T-helper 1 cell (primary cell): ENCODE measurements around the gene GPR17.
A peak's percentile ranks its signal among the peaks of the same experiment; 100 is the strongest.

ENCODE experiments used
- DNase-seq, 5 donors: peaks; one replicate each; pipeline ENCODE4 v3.0.0-alpha.2; 2012 to 2020

Gene GPR17

DNA sequence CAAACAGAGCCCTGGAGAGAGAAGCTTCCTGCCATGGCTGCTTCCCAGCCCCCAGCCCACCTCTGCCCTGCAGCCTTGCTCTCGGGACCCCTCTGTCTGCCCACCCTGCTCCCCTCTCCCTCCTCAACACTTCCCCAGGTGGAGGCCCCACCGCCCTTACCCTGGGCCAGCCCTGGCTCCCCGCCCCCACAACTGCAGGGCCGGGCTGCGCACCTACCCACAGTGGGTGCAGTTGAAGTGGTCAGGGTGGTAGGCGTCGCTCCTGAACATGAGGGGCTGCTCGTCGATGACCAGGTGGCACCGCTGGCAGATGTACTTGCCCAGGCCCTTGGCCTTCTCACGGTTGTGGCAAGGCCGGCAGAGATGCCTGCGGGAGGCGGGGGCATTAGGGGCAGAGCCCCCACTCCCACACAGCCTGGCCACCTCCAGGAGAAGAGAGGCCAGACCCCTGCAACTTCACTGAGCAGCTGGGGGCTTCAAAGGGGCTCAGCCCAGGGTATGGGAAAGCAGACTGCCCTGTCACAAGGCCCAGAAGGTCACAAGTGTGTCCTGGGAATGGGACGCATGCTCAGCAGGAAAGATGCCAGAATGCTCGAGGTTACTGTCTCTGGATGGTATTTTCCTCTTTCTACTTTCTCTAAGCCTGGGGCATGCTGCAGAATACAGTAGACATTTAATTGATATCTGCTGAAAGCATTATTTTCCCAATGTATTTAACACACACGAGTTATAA is 3.1 kb upstream of the GPR17 start:
- no peak for DNase-seq

DNA sequence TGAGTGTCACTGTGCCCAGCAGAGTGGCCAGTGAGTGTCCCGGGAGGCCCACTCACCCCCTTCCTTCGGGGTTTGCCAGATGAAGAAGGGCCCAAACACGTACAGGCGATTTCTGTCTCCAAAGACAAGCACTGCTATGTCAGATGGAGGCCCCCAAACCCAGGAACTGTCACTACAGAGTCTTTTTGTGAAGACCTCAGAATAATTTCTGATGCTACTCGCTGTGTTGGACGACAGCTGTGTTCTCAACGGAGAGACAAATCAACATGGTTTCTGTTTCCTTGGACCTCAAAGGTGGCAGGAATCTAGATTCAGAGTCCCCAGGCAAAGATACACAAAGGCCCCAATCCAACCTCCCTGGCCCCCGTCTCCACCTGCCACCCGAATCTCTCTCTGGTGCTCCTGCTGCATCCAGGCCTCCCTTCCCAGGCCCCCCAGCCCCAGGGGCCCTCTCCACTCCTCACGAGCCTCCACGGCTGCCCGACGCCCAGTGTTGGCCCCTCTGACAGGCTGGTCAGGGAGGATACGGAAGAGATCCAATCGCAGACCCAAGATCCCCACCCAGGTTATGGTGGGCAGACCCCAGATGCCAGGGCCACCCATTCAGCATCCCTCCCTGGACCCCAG is 2.4 kb upstream of the GPR17 start:
- DNase-seq, result no peak

GRCh38 chr2:127644066-127645025 is 1.6 kb upstream of the GPR17 start:
- DNase-seq, result no peak

DNA sequence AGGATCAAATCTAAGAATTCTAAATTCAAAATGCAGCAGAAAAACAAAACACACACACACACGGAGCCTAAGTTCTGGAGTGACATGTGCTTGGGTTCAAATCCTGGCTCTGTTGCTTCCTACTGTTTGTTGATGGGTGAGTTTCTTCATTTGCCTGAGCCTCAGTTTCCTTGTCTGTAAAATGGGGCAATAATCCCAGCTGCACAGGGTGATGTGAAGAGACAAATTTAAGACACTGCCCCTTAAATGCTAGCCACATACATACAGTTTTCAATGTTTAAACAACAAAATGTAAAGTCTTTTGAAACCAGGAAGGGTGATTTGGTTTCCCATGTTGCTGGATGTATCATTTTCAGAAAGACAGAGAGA is 943 bp upstream of the GPR17 start:
- no peak for DNase-seq

DNA sequence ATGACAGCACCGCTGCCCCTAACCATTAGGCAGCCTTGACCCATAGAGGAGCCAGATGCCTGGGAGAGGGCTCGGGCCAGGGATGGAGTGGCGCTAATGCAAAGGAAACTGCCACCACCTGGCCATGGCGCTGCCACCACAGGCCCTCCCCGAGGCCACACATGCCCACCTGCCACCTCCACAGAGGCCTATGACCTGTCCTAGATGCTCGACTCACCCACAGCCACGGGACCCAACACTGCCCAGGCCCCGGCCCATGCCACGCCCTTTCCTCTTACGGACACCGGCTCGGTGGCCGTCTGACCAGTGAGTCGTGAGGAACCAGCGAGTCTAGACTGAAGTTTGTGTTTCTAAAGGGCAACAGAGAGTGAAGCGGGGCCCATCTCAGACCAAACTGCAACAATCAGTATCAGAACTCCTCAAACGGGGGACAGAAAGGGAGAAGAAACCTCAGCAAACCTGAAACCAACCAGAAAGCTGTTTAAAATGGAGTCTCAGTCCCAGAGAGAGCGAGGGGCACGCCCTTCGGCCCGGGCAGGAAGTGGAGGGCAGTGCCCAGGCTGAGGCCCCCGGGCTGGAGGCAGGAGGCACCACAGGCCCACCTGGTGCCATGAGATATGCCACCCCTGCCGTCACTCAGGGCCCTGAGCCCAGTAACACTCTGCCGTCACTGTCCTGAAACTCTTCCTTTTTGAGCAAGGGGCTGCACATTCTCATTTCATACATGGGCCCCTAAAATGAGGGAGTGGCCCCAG is 711 bp downstream of the GPR17 start:
- DNase-seq, result no peak

DNA sequence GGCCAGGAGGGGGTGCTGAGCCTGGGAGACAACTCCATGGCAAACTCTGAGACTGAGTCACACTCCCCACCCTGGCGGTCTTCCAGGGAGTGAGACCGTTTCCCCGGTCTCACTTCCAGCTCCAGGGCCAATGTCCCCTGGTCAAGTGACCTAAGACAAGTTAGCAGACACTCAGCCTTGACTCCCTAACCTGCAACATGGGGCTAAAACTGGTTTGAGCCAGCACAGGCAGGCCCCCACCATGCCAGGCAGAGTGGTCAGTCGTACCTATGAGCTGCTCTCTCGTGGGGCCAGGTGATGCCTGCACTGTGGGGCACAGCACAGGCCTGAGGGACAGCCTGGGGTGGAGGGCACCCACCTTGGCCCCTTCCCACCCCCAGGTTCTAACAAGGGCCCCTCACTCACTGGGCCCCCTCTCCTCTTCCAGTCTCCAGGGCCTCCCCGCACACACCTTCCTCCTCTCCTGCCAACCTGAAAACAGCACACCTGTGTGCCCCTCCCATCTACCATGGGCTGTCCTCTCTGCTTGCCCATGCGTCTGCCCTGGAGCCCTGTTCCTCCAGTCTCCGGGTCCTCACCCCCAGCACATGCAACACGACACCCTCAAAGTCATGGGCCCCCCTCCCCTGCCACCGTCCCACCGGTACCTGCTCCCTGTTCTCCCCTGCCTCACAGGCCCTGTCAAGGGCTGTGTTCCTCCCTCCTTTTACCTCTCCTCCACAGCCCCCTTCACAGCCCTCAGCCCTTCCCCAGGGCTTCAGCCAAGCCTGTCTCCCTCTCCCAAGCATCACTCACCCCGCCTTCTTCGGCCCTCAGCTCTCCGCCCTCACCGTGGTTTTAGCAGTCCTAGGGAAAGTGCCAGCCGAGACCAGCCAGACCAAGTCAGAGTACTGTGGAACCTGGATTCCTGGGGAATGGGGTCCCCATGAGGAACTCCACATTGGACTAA is 1.6 kb downstream of the GPR17 start:
- DNase-seq, result no peak

DNA sequence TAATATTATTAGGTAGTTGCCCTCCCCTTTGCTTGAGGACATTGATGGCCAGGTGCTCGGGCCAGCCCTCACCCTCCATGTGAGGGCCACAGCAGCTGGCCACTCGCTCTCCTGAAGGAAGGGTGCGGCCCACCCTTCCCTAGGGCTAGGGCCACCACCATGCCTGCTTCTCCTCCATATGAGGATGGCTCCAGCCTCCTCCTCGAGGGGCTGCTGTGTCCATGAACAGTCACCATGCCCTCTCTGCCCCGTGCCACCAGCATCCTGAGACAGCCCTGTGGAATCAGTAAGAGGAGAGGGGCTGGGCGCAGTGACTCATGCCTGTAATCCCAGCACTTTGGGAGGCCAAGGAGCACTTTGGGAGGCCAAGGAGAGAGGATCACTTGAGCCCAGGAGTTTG is 2.4 kb downstream of the GPR17 start:
- DNase-seq, result no peak

DNA sequence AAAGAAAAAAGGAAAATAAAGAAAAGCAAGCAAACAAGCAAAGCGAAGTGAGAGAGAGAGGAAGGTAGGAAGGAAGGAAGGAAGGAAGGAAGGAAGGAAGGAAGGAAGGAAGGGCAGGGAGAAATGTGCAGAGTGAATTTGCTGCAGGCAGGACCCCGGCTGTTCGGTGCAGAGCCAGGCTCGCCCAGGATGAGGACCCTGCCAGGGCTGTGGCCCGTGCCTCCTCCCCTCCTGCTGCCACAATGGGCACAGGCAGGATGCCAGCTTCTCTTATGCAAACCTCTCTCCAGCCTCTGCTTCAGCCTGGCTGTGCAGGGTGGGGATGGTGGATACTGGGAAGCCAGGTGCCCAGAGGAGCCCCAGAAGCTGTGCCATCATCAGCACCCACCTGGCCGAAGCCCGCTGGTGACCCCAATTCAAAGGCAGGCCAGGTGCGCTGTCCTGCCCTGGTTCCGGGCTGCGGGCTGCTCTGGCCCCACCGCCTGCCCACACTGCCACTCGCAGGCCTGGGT is 3.2 kb downstream of the GPR17 start:
- DNase-seq, result no peak

DNA sequence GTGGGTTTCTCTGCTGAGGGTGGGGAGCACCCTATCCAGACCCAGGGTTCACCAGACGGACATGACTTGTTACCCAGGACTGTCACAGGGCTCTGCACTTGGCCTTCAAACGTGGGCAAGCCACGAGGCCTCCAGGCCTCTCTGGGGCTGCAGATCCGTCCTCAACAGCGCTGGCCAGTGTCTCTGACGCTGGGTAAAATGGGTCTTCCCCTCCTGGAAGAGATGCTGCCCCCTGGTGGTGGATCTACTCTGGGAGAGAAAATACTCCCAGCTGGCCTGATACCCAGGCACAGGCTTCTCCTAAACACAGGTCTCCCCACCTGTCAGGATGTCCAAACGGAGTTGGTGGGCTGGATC is 3.7 kb downstream of the GPR17 start:
- DNase-seq, result peak; percentile 51 to 86 (median 71)

GRCh38 chr2:127650041-127650784 is 4.3 kb downstream of the GPR17 start:
- no peak for DNase-seq

DNA sequence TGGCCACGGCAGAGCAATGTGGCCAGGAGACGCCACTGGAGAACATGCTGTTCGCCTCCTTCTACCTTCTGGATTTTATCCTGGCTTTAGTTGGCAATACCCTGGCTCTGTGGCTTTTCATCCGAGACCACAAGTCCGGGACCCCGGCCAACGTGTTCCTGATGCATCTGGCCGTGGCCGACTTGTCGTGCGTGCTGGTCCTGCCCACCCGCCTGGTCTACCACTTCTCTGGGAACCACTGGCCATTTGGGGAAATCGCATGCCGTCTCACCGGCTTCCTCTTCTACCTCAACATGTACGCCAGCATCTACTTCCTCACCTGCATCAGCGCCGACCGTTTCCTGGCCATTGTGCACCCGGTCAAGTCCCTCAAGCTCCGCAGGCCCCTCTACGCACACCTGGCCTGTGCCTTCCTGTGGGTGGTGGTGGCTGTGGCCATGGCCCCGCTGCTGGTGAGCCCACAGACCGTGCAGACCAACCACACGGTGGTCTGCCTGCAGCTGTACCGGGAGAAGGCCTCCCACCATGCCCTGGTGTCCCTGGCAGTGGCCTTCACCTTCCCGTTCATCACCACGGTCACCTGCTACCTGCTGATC is 4.9 kb downstream of the GPR17 start:
- DNase-seq, result no peak

DNA sequence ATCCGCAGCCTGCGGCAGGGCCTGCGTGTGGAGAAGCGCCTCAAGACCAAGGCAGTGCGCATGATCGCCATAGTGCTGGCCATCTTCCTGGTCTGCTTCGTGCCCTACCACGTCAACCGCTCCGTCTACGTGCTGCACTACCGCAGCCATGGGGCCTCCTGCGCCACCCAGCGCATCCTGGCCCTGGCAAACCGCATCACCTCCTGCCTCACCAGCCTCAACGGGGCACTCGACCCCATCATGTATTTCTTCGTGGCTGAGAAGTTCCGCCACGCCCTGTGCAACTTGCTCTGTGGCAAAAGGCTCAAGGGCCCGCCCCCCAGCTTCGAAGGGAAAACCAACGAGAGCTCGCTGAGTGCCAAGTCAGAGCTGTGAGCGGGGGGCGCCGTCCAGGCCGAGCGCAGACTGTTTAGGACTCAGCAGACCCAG is 5.4 kb downstream of the GPR17 start:
- no peak for DNase-seq

DNA sequence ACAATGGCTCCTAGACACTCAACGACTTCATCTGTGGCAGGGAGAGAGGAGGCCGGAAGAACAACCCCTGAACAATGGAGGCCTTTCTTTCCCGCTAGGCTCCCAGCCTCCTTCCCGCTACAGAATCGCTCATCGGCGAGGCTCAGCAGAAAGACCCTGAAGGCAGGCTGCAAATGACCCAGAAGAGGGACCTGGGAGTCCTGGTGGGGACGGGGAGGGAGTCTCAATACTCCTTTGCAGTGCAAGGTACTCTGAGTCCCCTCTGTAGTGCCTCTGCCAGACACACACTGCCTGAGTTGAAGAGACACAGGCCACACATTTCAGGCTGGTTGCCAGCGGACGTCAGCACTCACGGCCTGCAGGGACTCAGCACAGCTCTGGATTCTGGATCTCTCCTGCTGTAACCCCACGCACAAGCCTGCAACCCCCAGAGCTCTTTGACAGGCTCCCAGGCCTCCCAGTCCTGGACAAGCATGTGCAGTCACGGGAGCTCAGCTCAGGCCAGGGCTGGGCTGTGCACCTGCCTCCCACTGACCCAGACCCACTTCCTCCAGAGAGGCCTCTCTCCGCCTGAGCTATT is 6.1 kb downstream of the GPR17 start:
- no peak for DNase-seq

DNA sequence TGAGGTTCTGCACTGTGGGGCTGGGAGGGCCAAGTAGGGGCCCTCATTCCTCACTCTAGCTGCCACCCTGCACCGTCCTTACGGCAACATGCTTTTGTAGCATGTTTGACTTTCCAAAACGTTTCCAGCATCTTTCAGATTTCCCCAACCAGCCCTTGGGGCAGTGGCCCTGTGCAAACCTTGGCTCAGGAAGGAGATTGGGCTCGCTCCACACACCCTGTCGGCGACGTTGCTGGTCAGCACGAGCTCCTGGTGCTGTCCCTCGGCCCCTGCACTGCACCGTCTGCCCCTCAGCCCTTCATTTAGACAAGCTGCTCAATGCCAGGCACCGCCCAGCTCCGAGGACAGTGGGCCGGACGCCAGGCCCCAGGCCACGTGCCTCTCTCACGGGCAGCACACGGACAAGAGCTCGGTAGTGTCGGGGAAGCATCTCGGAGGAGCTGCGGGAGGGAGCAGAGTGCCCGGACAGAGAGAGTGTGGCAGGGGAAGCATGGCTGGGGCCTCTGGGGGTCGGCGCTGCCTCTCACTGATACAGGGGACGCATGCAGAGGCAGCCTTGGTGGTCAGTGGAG is 6.9 kb downstream of the GPR17 start:
- DNase-seq, result no peak

- no peak for DNase-seq
Observed at GRCh38 chr2:127653421-127654083, 7.6 kb downstream of the GPR17 start.

DNA sequence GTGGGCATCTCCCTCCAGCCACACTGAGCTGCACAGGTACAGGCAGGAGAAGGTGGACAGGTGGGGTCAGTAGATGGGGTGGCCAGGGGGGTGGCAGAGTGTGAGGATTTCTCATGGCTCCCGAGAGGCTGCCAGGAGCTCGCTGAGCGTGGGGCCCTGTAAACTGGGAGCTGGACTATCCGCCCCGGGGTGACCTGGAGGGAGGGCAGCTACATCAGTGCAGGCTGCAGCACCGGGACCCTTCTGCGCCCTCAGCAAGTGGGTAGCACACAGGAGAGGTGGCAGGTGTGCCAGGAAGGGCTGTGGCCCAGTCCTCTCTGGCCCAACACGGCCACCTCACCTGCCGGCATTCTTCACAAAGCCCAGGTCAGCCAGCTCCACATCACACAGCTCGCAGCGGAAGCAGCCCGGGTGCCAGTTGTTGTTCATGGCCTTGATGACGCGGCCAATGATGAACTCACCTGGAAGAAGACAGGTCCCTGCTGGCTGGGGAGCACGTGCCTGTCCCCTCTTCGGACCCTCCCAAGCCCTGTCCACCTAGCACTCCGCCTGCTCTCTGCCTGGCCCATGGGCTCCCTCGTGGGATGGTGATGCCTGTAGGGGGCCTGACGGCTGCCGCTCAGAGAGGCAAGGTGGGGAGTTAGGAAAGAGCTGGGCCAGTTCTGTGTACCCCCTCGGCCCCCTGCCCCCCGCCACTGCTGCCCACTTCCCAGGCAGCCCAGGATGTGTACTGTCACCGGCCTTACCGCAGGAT is 8.3 kb downstream of the GPR17 start:
- no peak for DNase-seq

DNA sequence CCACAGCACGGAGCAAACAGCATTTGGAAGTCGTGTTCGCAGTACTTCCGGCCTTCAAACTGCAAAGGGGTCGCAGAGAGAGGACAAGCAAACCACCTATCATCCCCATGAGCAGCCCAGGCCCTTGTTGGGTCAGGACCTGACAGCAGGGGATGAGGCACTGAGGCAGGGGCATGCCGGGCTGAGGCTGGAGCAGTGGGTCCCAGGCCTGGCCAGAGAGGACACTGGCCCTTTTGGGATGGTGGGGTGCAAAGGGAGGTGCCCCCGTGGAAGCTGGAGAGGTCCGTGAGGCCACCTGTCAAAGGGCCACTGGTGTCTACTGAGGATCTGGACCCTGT is 8.9 kb downstream of the GPR17 start:
- DNase-seq, result no peak
